Neuronal stem cell (in vitro differentiated cells): ENCODE data around the gene TFAP2E.

ENCODE experiments used
- DNase-seq: peaks from one replicate; pipeline ENCODE4 v3.0.0-alpha.2; 2013; ENCODE audit warnings: low spot score
- H2AFZ ChIP-seq: one replicate; pipeline ENCODE4 v1.6.1; 2013; ENCODE audit warnings: mild to moderate bottlenecking, low read length, inconsistent platforms
- H2AK5ac ChIP-seq: 2 replicates; pipeline ENCODE4 v1.6.1; 2013; ENCODE audit warnings: low read depth, mild to moderate bottlenecking, inconsistent platforms, low read length, moderate library complexity, mixed read lengths
- H2BK120ac ChIP-seq: 2 replicates; pipeline ENCODE4 v1.6.1; 2013; ENCODE audit warnings: low read depth, mild to moderate bottlenecking, inconsistent platforms, low read length, moderate library complexity, mixed read lengths
- H2BK12ac ChIP-seq: one replicate; pipeline ENCODE4 v1.6.1; 2013; ENCODE audit warnings: low read length, inconsistent platforms
- H2BK15ac ChIP-seq: 2 replicates; pipeline ENCODE4 v1.6.1; 2013; ENCODE audit warnings: mild to moderate bottlenecking, low read length, inconsistent platforms, mixed read lengths
- H2BK5ac ChIP-seq: one replicate; pipeline ENCODE4 v1.6.1; 2013; ENCODE audit warnings: inconsistent platforms, mild to moderate bottlenecking, low read length, moderate library complexity
- H3K14ac ChIP-seq: one replicate; pipeline ENCODE4 v1.6.1; 2013; ENCODE audit warnings: low read length, inconsistent platforms
- H3K18ac ChIP-seq: 2 replicates; pipeline ENCODE4 v1.6.1; 2013; ENCODE audit warnings: low read length, inconsistent platforms
- H3K23ac ChIP-seq: 2 replicates; pipeline ENCODE4 v1.6.1; 2013; ENCODE audit warnings: low read depth, mild to moderate bottlenecking, mixed read lengths, low read length, inconsistent platforms; ENCODE audit not compliant: poor library complexity
- H3K27ac ChIP-seq: replicated peaks from 3 replicates; pipeline ENCODE4 v1.5.1; 2013; ENCODE audit warnings: low read length, inconsistent platforms
- H3K27me3 ChIP-seq, 3 experiments: 2 replicates each; pipeline ENCODE4 v1.6.1; 2013; ENCODE audit warnings: low read length in 3 of 3, mild to moderate bottlenecking in 2 of 3, inconsistent platforms in 1 of 3, low read depth in 1 of 3, mixed read lengths in 1 of 3, moderate library complexity in 1 of 3; ENCODE audit not compliant: control insufficient read depth in 3 of 3, insufficient read depth in 3 of 3
- H3K36me3 ChIP-seq, 2 donors: replicated peaks in 1 of 2; 2 replicates each; pipeline ENCODE4 v1.6.1; 2013; ENCODE audit warnings: low read length in 2 of 2; ENCODE audit not compliant: control insufficient read depth in 2 of 2, insufficient read depth in 2 of 2
- H3K4ac ChIP-seq: 2 replicates; pipeline ENCODE4 v1.6.1; 2013; ENCODE audit warnings: inconsistent platforms, mild to moderate bottlenecking, low read length, moderate library complexity
- H3K4me1 ChIP-seq, 2 donors: 1 replicate in 1 of 2; 2 replicates in 1 of 2; pipeline ENCODE4 v1.6.1; 2013; ENCODE audit warnings: low read length in 2 of 2, low read depth in 1 of 2; ENCODE audit not compliant: control insufficient read depth in 2 of 2, insufficient read depth in 1 of 2
- H3K4me2 ChIP-seq: one replicate; pipeline ENCODE4 v1.6.1; 2013; ENCODE audit warnings: mild to moderate bottlenecking, low read length, inconsistent platforms; ENCODE audit not compliant: insufficient read depth, poor library complexity, severe bottlenecking
- H3K4me3 ChIP-seq, 2 donors: 2 replicates each; pipeline ENCODE4 v1.5.1; 2013; ENCODE audit warnings: low read length in 2 of 2, mild to moderate bottlenecking in 2 of 2, inconsistent platforms in 1 of 2, moderate library complexity in 1 of 2
- H3K79me1 ChIP-seq: one replicate; pipeline ENCODE4 v1.6.1; 2013; ENCODE audit warnings: low read depth, mild to moderate bottlenecking, inconsistent platforms, low read length, moderate library complexity
- H3K9ac ChIP-seq: one replicate; pipeline ENCODE4 v1.6.1; 2013; ENCODE audit warnings: mild to moderate bottlenecking, low read depth, low read length, inconsistent platforms; ENCODE audit not compliant: poor library complexity
- H3K9me3 ChIP-seq, 2 donors: replicated peaks in 1 of 2; 2 replicates each; pipeline versions ENCODE3 to v1.6.1; 2013; ENCODE audit warnings: low read length in 2 of 2, mild to moderate bottlenecking in 2 of 2, inconsistent platforms in 1 of 2, low read depth in 1 of 2, mixed read lengths in 1 of 2, moderate library complexity in 1 of 2; ENCODE audit not compliant: control insufficient read depth in 2 of 2, insufficient read depth in 1 of 2
- H4K8ac ChIP-seq: one replicate; pipeline ENCODE4 v1.6.1; 2013; ENCODE audit warnings: low read depth, mild to moderate bottlenecking, inconsistent platforms, low read length, moderate library complexity
- H4K91ac ChIP-seq: one replicate; pipeline ENCODE4 v1.6.1; 2013; ENCODE audit warnings: low read length, low read depth, mild to moderate bottlenecking, inconsistent platforms; ENCODE audit not compliant: poor library complexity
- WGBS, 2 donors: extraction: QIAGEN DNeasy Blood & Tissue Kit; methylation state at CpG; one replicate each; pipeline ENCODE4 v1.1.7; 2013; ENCODE audit warnings: missing lambda C conversion rate in 2 of 2, mixed read lengths in 1 of 2; ENCODE audit not compliant: insufficient read length in 2 of 2, insufficient replicate concordance in 1 of 2; ENCODE audit errors: extremely low coverage in 2 of 2; 5-methylcytosine and 5-hydroxymethylcytosine counted together

TFAP2E gene

GRCh38 chr1:35605867-35606182 is 32.7 kb downstream of the TFAP2E start:
- H3K4me2 ChIP-seq: no peak overlapping the region
- H3K27ac ChIP-seq: no peak overlapping the region
- WGBS, 2 donors: no CpG with 5 or more reads among the region's 4 CpGs

GRCh38 chr1:35611655-35612054 is 38.5 kb downstream of the TFAP2E start:
- no peaks in the 10 kb centered on the region for H3K27me3 ChIP-seq
- no peak overlapping the region for H2AK5ac ChIP-seq
- DNase-seq: no peak
- no peak overlapping the region for H3K4me2 ChIP-seq
- no peaks in the 10 kb centered on the region for H3K79me1 ChIP-seq
- no CpG with 5 or more reads among the region's 7 CpGs for WGBS, 2 donors
- no peak overlapping the region for H2BK120ac ChIP-seq
- no peak overlapping the region for H2BK12ac ChIP-seq
- no peak overlapping the region for H3K9ac ChIP-seq
- peaks cover 0 to 6% of the 10 kb centered on the region in 2 donors for H3K9me3 ChIP-seq
- H3K27ac ChIP-seq: no peak overlapping the region
- H3K23ac ChIP-seq: no peak overlapping the region
- no peak overlapping the region for H3K14ac ChIP-seq
- H3K4me3 ChIP-seq: no peak overlapping the region
- H2BK5ac ChIP-seq: no peak overlapping the region
- no peak overlapping the region for H2AFZ ChIP-seq
- H3K36me3 ChIP-seq: peaks cover 16 to 98% of the 10 kb centered on the region in 2 donors
- no peak overlapping the region for H3K18ac ChIP-seq
- H3K4ac ChIP-seq: no peak overlapping the region
- no peak overlapping the region for H4K8ac ChIP-seq
- H3K4me1 ChIP-seq: no peaks in the 10 kb centered on the region
- no peak overlapping the region for H4K91ac ChIP-seq
- H2BK15ac ChIP-seq: no peak overlapping the region

More at GRCh38 chr1:35605867-35606182, 32.7 kb downstream of the TFAP2E start:
- Histone ChIP-seq H2BK15ac (no peak overlapping the region), H2BK5ac (no peak overlapping the region), H3K4me1 (peaks cover 0 to 6% of the 10 kb centered on the region in 2 donors), H2BK120ac (no peak overlapping the region), H3K18ac (no peak overlapping the region), H3K4ac (no peak overlapping the region), H3K36me3 (peaks cover 28 to 94% of the 10 kb centered on the region in 2 donors), H2BK12ac (no peak overlapping the region), H3K4me3 (no peak overlapping the region), H2AK5ac (no peak overlapping the region), H3K9me3 (peaks cover 2 to 6% of the 10 kb centered on the region in 2 donors), H3K27me3 (no peaks in the 10 kb centered on the region), H4K91ac (no peak overlapping the region), H2AFZ (no peak overlapping the region), H3K79me1 (no peaks in the 10 kb centered on the region), H3K9ac (no peak overlapping the region), H3K14ac (no peak overlapping the region), H3K23ac (no peak overlapping the region), H4K8ac (no peak overlapping the region)
- no peak for DNase-seq

GRCh38 chr1:35615440-35615839 is 42.3 kb downstream of the TFAP2E start:
- Histone ChIP-seq H3K4me1 (no peaks in the 10 kb centered on the region), H4K91ac (no peak overlapping the region), H2AFZ (no peak overlapping the region), H3K36me3 (peaks cover 11 to 96% of the 10 kb centered on the region in 2 donors), H3K9ac (no peak overlapping the region), H3K23ac (no peak overlapping the region), H2BK12ac (no peak overlapping the region), H3K27ac (no peak overlapping the region), H3K9me3 (no peaks in the 10 kb centered on the region), H3K18ac (no peak overlapping the region), H2BK15ac (no peak overlapping the region), H2BK120ac (no peak overlapping the region), H3K27me3 (no peaks in the 10 kb centered on the region), H3K14ac (no peak overlapping the region), H4K8ac (no peak overlapping the region), H2BK5ac (no peak overlapping the region), H3K4me2 (no peak overlapping the region), H3K4ac (no peak overlapping the region), H3K79me1 (no peaks in the 10 kb centered on the region), H2AK5ac (no peak overlapping the region), H3K4me3 (no peak overlapping the region)
- no peak for DNase-seq
- WGBS, 2 donors: no CpG with 5 or more reads among the region's 8 CpGs

- DNase-seq: no peak
These were observed 46.4 kb downstream of the TFAP2E start for GRCh38 chr1:35619237-35620121.

More at GRCh38 chr1:35619237-35620121, 46.4 kb downstream of the TFAP2E start:
- Histone ChIP-seq H3K4ac (no peak overlapping the region), H2AFZ (no peak overlapping the region), H3K4me1 (no peaks in the 10 kb centered on the region), H3K36me3 (peaks cover 14 to 91% of the 10 kb centered on the region in 2 donors), H3K14ac (no peak overlapping the region), H3K9ac (no peak overlapping the region), H3K27ac (no peak overlapping the region), H2BK12ac (no peak overlapping the region), H4K91ac (no peak overlapping the region), H3K23ac (no peak overlapping the region), H3K4me3 (no peak overlapping the region), H2AK5ac (no peak overlapping the region), H3K27me3 (no peaks in the 10 kb centered on the region), H2BK15ac (no peak overlapping the region), H3K18ac (no peak overlapping the region), H3K4me2 (no peak overlapping the region), H2BK120ac (no peak overlapping the region), H3K9me3 (peaks cover 0 to 2% of the 10 kb centered on the region in 2 donors), H4K8ac (no peak overlapping the region), H2BK5ac (no peak overlapping the region), H3K79me1 (no peaks in the 10 kb centered on the region)
- WGBS, 2 donors: no CpG with 5 or more reads among the region's 6 CpGs
